GM12873 (cell line): ENCODE results near the gene FOXO1.

Experiments used
- TF ChIP-seq, protein P1 (sequence below): IDR thresholded peaks from 2 replicates; pipeline ENCODE4 v1.5.1; 2012; ENCODE audit warnings: low read depth, mild to moderate bottlenecking, moderate library complexity, low read length, control low read depth; ENCODE audit not compliant: insufficient read depth; ENCODE audit errors: missing control alignments

The FOXO1 gene

GRCh38 chr13:40508767-40509342 lies 157.6 kb downstream of the FOXO1 start:
- TF ChIP-seq, protein P1, sequence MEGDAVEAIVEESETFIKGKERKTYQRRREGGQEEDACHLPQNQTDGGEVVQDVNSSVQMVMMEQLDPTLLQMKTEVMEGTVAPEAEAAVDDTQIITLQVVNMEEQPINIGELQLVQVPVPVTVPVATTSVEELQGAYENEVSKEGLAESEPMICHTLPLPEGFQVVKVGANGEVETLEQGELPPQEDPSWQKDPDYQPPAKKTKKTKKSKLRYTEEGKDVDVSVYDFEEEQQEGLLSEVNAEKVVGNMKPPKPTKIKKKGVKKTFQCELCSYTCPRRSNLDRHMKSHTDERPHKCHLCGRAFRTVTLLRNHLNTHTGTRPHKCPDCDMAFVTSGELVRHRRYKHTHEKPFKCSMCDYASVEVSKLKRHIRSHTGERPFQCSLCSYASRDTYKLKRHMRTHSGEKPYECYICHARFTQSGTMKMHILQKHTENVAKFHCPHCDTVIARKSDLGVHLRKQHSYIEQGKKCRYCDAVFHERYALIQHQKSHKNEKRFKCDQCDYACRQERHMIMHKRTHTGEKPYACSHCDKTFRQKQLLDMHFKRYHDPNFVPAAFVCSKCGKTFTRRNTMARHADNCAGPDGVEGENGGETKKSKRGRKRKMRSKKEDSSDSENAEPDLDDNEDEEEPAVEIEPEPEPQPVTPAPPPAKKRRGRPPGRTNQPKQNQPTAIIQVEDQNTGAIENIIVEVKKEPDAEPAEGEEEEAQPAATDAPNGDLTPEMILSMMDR: no peak

- TF ChIP-seq, protein P1: no peak
These were observed 158.3 kb downstream of the FOXO1 start for GRCh38 chr13:40508127-40508526.

DNA sequence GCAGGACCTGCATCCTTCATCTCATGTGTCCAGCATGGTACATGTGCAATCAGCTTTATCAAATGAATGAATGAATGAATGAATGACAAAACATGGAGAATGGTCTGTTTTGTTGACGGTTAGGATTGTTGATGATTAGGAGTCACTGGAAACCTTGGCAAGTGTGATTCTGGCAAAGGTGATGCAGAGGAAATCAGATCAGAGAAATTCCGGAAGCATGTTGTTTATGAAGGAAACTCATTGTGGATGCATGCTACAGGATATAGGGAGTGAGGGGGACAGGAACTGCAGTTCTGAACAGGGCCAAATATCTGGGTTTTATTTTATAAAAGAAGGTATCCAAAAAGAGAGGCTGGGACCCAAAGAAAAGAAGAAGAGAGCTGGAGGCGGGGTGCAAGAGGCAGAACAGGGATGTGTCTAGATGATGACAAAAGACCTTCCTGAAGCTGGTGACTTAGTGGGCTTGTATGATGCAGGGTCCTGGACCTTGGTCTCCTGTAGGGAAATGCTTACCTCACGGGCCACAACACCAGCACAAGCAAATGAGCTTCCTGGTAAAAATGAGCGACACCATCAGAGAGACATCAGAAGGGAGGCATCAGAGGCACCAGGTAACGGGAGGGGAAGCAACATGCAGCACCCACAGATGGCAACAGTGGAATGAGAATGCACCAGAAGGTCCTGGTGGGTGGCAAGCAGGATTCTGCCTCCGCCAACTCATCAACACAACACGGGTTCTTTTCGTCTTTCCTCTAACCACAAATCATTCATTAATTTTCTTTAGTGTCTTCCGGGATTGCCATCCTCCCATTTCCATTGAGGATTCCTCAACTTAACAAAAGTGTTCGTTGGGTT lies 159.6 kb downstream of the FOXO1 start:
- TF ChIP-seq, protein P1: no peak
